HG03457 (cell line): Measurements from ENCODE around the gene AUH.
A peak's percentile ranks its signal among the peaks of the same experiment; 100 is the strongest.

Source experiments
- ATAC-seq: cut with Tn5 transposase; IDR thresholded peaks from one replicate; pipeline ENCODE4 v1.9.1; 2021; ENCODE audit warnings: moderate number of reproducible peaks; ENCODE audit not compliant: unreplicated experiment

The AUH gene

GRCh38 chr9:91193087-91193657, 168.5 kb downstream of the AUH start:
- no peak for ATAC-seq

GRCh38 chr9:91192381-91193086, 169.2 kb downstream of the AUH start:
- no peak for ATAC-seq

- ATAC-seq: peak; percentile 39
Measured at GRCh38 chr9:91191411-91192380, 170.0 kb downstream of the AUH start.

- ATAC-seq: no peak
Measured at GRCh38 chr9:91190062-91190461, 171.7 kb downstream of the AUH start.

GRCh38 chr9:91188719-91189590, 172.8 kb downstream of the AUH start:
- no peak for ATAC-seq

- no peak for ATAC-seq
Measured at GRCh38 chr9:91187965-91188344, 173.8 kb downstream of the AUH start.

GRCh38 chr9:91187311-91187964, 174.3 kb downstream of the AUH start:
- no peak for ATAC-seq

GRCh38 chr9:91186632-91187108, 175.0 kb downstream of the AUH start:
- ATAC-seq: no peak

- ATAC-seq: no peak
Measured at GRCh38 chr9:91185193-91185886, 176.4 kb downstream of the AUH start.

GRCh38 chr9:91182429-91183225, 179.1 kb downstream of the AUH start:
- no peak for ATAC-seq

GRCh38 chr9:91181541-91181940, 180.2 kb downstream of the AUH start:
- no peak for ATAC-seq

- no peak for ATAC-seq
Measured at GRCh38 chr9:91180930-91181268, 180.8 kb downstream of the AUH start.

- ATAC-seq: no peak
Measured at GRCh38 chr9:91180240-91180929, 181.3 kb downstream of the AUH start.

GRCh38 chr9:91179237-91180138, 182.2 kb downstream of the AUH start:
- ATAC-seq: no peak

- no peak for ATAC-seq
Measured at GRCh38 chr9:91178281-91179236, 183.2 kb downstream of the AUH start.

GRCh38 chr9:91177661-91178280, 183.9 kb downstream of the AUH start:
- no peak for ATAC-seq
